ENCODE measurements around the gene EHMT1.
"Not testable (repeated sequence)": the region's sequence is repeated elsewhere in the genome, so short reads cannot be mapped to it uniquely, and the experiment has no call there.

Gene EHMT1

GRCh38 chr9:137615387-137615871 is 3.4 kb upstream of the EHMT1 start:
- H3K9ac ChIP-seq (ENCODE audit: low read depth in 1 of 2, low read length in 2 of 2) = no peak overlapping the region
- no peaks in the 10 kb centered on the region for H3K9me3 ChIP-seq (ENCODE audit: control insufficient read depth in 1 of 2, low read length in 2 of 2)
- peaks cover 8 to 35% of the 10 kb centered on the region in 2 donors for H3K36me3 ChIP-seq (ENCODE audit: control insufficient read depth in 1 of 2, insufficient read depth in 2 of 2, low read length in 2 of 2)
- H3K27ac ChIP-seq (ENCODE audit: low read depth, low read length) = no peak overlapping the region
- H3K4me1 ChIP-seq (ENCODE audit: control insufficient read depth in 1 of 2, insufficient read depth in 2 of 2, low read length in 2 of 2) = peaks cover 42 to 43% of the 10 kb centered on the region in 2 donors
- no peak overlapping the region for H3K4me3 ChIP-seq (ENCODE audit: low read depth in 1 of 2, low read length in 2 of 2)
- no peaks in the 10 kb centered on the region for H3K27me3 ChIP-seq (ENCODE audit: control insufficient read depth in 1 of 2, insufficient read depth in 2 of 2, low read length in 2 of 2)

- Histone ChIP-seq H3K4me3 (ENCODE audit: low read depth in 1 of 2, low read length in 2 of 2) (peak overlapping the region; percentile 77 to 84), H3K9ac (ENCODE audit: low read depth in 1 of 2, low read length in 2 of 2) (peak overlapping the region; percentile 74 to 98), H3K27ac (ENCODE audit: low read depth, low read length) (peak overlapping the region; percentile 52), H3K4me1 (ENCODE audit: control insufficient read depth in 1 of 2, insufficient read depth in 2 of 2, low read length in 2 of 2) (peaks cover 30 to 31% of the 10 kb centered on the region in 2 donors), H3K27me3 (ENCODE audit: control insufficient read depth in 1 of 2, insufficient read depth in 2 of 2, low read length in 2 of 2) (no peaks in the 10 kb centered on the region), H3K36me3 (ENCODE audit: control insufficient read depth in 1 of 2, insufficient read depth in 2 of 2, low read length in 2 of 2) (peaks cover 5 to 22% of the 10 kb centered on the region in 2 donors), H3K9me3 (ENCODE audit: control insufficient read depth in 1 of 2, low read length in 2 of 2) (no peaks in the 10 kb centered on the region)
Measured at GRCh38 chr9:137619240-137620047, 639 bp downstream of the EHMT1 start.

GRCh38 chr9:137620048-137620405 is 1.2 kb downstream of the EHMT1 start:
- Histone ChIP-seq H3K9me3 (ENCODE audit: control insufficient read depth in 1 of 2, low read length in 2 of 2) (no peaks in the 10 kb centered on the region), H3K27ac (ENCODE audit: low read depth, low read length) (no peak overlapping the region), H3K27me3 (ENCODE audit: control insufficient read depth in 1 of 2, insufficient read depth in 2 of 2, low read length in 2 of 2) (no peaks in the 10 kb centered on the region), H3K4me1 (ENCODE audit: control insufficient read depth in 1 of 2, insufficient read depth in 2 of 2, low read length in 2 of 2) (peaks cover 30 to 31% of the 10 kb centered on the region in 2 donors), H3K4me3 (ENCODE audit: low read depth in 1 of 2, low read length in 2 of 2) (peak overlapping the region; percentile 77 to 84), H3K36me3 (ENCODE audit: control insufficient read depth in 1 of 2, insufficient read depth in 2 of 2, low read length in 2 of 2) (peaks cover 5 to 16% of the 10 kb centered on the region in 2 donors), H3K9ac (ENCODE audit: low read depth in 1 of 2, low read length in 2 of 2) (peak overlapping the region; percentile 74 to 98)

GRCh38 chr9:137620581-137620980 is 1.8 kb downstream of the EHMT1 start:
- H3K27ac ChIP-seq (ENCODE audit: low read depth, low read length) = no peak overlapping the region
- H3K4me1 ChIP-seq (ENCODE audit: control insufficient read depth in 1 of 2, insufficient read depth in 2 of 2, low read length in 2 of 2) = peaks cover 30 to 31% of the 10 kb centered on the region in 2 donors
- peak overlapping the region; percentile 9 to 16 for H3K4me3 ChIP-seq (ENCODE audit: low read depth in 1 of 2, low read length in 2 of 2)
- H3K9me3 ChIP-seq (ENCODE audit: control insufficient read depth in 1 of 2, low read length in 2 of 2) = no peaks in the 10 kb centered on the region
- H3K27me3 ChIP-seq (ENCODE audit: control insufficient read depth in 1 of 2, insufficient read depth in 2 of 2, low read length in 2 of 2) = no peaks in the 10 kb centered on the region
- H3K9ac ChIP-seq (ENCODE audit: low read depth in 1 of 2, low read length in 2 of 2) = peak overlapping the region in 1 of 2 donors; percentile 27
- H3K36me3 ChIP-seq (ENCODE audit: control insufficient read depth in 1 of 2, insufficient read depth in 2 of 2, low read length in 2 of 2) = peaks cover 5 to 11% of the 10 kb centered on the region in 2 donors

- H3K27me3 ChIP-seq (ENCODE audit: control insufficient read depth in 1 of 2, insufficient read depth in 2 of 2, low read length in 2 of 2) = no peaks in the 10 kb centered on the region
- peak overlapping the region in 1 of 2 donors; percentile 27 for H3K9ac ChIP-seq (ENCODE audit: low read depth in 1 of 2, low read length in 2 of 2)
- peaks cover 30 to 31% of the 10 kb centered on the region in 2 donors for H3K4me1 ChIP-seq (ENCODE audit: control insufficient read depth in 1 of 2, insufficient read depth in 2 of 2, low read length in 2 of 2)
- peaks cover 5 to 7% of the 10 kb centered on the region in 2 donors for H3K36me3 ChIP-seq (ENCODE audit: control insufficient read depth in 1 of 2, insufficient read depth in 2 of 2, low read length in 2 of 2)
- no peak overlapping the region for H3K27ac ChIP-seq (ENCODE audit: low read depth, low read length)
- H3K9me3 ChIP-seq (ENCODE audit: control insufficient read depth in 1 of 2, low read length in 2 of 2) = no peaks in the 10 kb centered on the region
- peak overlapping the region; percentile 9 to 16 for H3K4me3 ChIP-seq (ENCODE audit: low read depth in 1 of 2, low read length in 2 of 2)
Measured at GRCh38 chr9:137621131-137621757, 2.4 kb downstream of the EHMT1 start.

- peaks cover 26 to 31% of the 10 kb centered on the region in 2 donors for H3K4me1 ChIP-seq (ENCODE audit: control insufficient read depth in 1 of 2, insufficient read depth in 2 of 2, low read length in 2 of 2)
- not testable (repeated sequence) for H3K27ac ChIP-seq (ENCODE audit: low read depth, low read length); H3K4me3 ChIP-seq (ENCODE audit: low read depth in 1 of 2, low read length in 2 of 2); H3K36me3 ChIP-seq (ENCODE audit: control insufficient read depth in 1 of 2, insufficient read depth in 2 of 2, low read length in 2 of 2); H3K9ac ChIP-seq (ENCODE audit: low read depth in 1 of 2, low read length in 2 of 2); H3K9me3 ChIP-seq (ENCODE audit: control insufficient read depth in 1 of 2, low read length in 2 of 2); H3K27me3 ChIP-seq (ENCODE audit: control insufficient read depth in 1 of 2, insufficient read depth in 2 of 2, low read length in 2 of 2)
Measured at GRCh38 chr9:137622211-137622610, 3.4 kb downstream of the EHMT1 start.

GRCh38 chr9:137626464-137626863 is 7.7 kb downstream of the EHMT1 start:
- H3K9ac ChIP-seq (ENCODE audit: low read depth in 1 of 2, low read length in 2 of 2) = no peak overlapping the region
- no peaks in the 10 kb centered on the region for H3K9me3 ChIP-seq (ENCODE audit: control insufficient read depth in 1 of 2, low read length in 2 of 2)
- no peak overlapping the region for H3K4me3 ChIP-seq (ENCODE audit: low read depth in 1 of 2, low read length in 2 of 2)
- H3K4me1 ChIP-seq (ENCODE audit: control insufficient read depth in 1 of 2, insufficient read depth in 2 of 2, low read length in 2 of 2) = peaks cover 14% of the 10 kb centered on the region in 2 donors
- H3K27ac ChIP-seq (ENCODE audit: low read depth, low read length) = no peak overlapping the region
- H3K36me3 ChIP-seq (ENCODE audit: control insufficient read depth in 1 of 2, insufficient read depth in 2 of 2, low read length in 2 of 2) = no peaks in the 10 kb centered on the region
- H3K27me3 ChIP-seq (ENCODE audit: control insufficient read depth in 1 of 2, insufficient read depth in 2 of 2, low read length in 2 of 2) = no peaks in the 10 kb centered on the region

- H3K36me3 ChIP-seq (ENCODE audit: control insufficient read depth in 1 of 2, insufficient read depth in 2 of 2, low read length in 2 of 2); H3K27ac ChIP-seq (ENCODE audit: low read depth, low read length); H3K9ac ChIP-seq (ENCODE audit: low read depth in 1 of 2, low read length in 2 of 2); H3K4me3 ChIP-seq (ENCODE audit: low read depth in 1 of 2, low read length in 2 of 2); H3K9me3 ChIP-seq (ENCODE audit: control insufficient read depth in 1 of 2, low read length in 2 of 2); H3K27me3 ChIP-seq (ENCODE audit: control insufficient read depth in 1 of 2, insufficient read depth in 2 of 2, low read length in 2 of 2): not testable (repeated sequence)
- H3K4me1 ChIP-seq (ENCODE audit: control insufficient read depth in 1 of 2, insufficient read depth in 2 of 2, low read length in 2 of 2) = peaks cover 12 to 17% of the 10 kb centered on the region in 2 donors
Measured at GRCh38 chr9:137627406-137627805, 8.6 kb downstream of the EHMT1 start.

- H3K36me3 ChIP-seq (ENCODE audit: control insufficient read depth in 1 of 2, insufficient read depth in 2 of 2, low read length in 2 of 2) = no peaks in the 10 kb centered on the region
- H3K9ac ChIP-seq (ENCODE audit: low read depth in 1 of 2, low read length in 2 of 2) = no peak overlapping the region
- H3K27ac ChIP-seq (ENCODE audit: low read depth, low read length) = no peak overlapping the region
- no peaks in the 10 kb centered on the region for H3K9me3 ChIP-seq (ENCODE audit: control insufficient read depth in 1 of 2, low read length in 2 of 2)
- H3K27me3 ChIP-seq (ENCODE audit: control insufficient read depth in 1 of 2, insufficient read depth in 2 of 2, low read length in 2 of 2) = no peaks in the 10 kb centered on the region
- peaks cover 12 to 22% of the 10 kb centered on the region in 2 donors for H3K4me1 ChIP-seq (ENCODE audit: control insufficient read depth in 1 of 2, insufficient read depth in 2 of 2, low read length in 2 of 2)
- H3K4me3 ChIP-seq (ENCODE audit: low read depth in 1 of 2, low read length in 2 of 2) = no peak overlapping the region
Measured at GRCh38 chr9:137630126-137630525, 11.3 kb downstream of the EHMT1 start.

- H3K9me3 ChIP-seq (ENCODE audit: control insufficient read depth in 1 of 2, low read length in 2 of 2) = no peaks in the 10 kb centered on the region
- H3K9ac ChIP-seq (ENCODE audit: low read depth in 1 of 2, low read length in 2 of 2) = no peak overlapping the region
- no peaks in the 10 kb centered on the region for H3K27me3 ChIP-seq (ENCODE audit: control insufficient read depth in 1 of 2, insufficient read depth in 2 of 2, low read length in 2 of 2)
- no peak overlapping the region for H3K4me3 ChIP-seq (ENCODE audit: low read depth in 1 of 2, low read length in 2 of 2)
- H3K4me1 ChIP-seq (ENCODE audit: control insufficient read depth in 1 of 2, insufficient read depth in 2 of 2, low read length in 2 of 2) = peaks cover 12 to 22% of the 10 kb centered on the region in 2 donors
- no peak overlapping the region for H3K27ac ChIP-seq (ENCODE audit: low read depth, low read length)
- no peaks in the 10 kb centered on the region for H3K36me3 ChIP-seq (ENCODE audit: control insufficient read depth in 1 of 2, insufficient read depth in 2 of 2, low read length in 2 of 2)
Measured at GRCh38 chr9:137630679-137631078, 11.9 kb downstream of the EHMT1 start.

Measured in duodenal mucosa (tissue), 2 donors.